Measurements from ENCODE around the gene ZNF778.

ZNF778 gene

GRCh38 chr16:89278441-89279240 lies 61.1 kb downstream of the ZNF778 start:
- no peak for DNase-seq

- DNase-seq: no peak
Measured at GRCh38 chr16:89279666-89280481, 62.4 kb downstream of the ZNF778 start.

GRCh38 chr16:89280546-89281188 lies 63.2 kb downstream of the ZNF778 start:
- no peak for DNase-seq

- DNase-seq: no peak
Measured at GRCh38 chr16:89281189-89281577, 63.7 kb downstream of the ZNF778 start.

- DNase-seq: no peak
Measured at GRCh38 chr16:89281829-89282228, 64.3 kb downstream of the ZNF778 start.

GRCh38 chr16:89282523-89282922 lies 65.0 kb downstream of the ZNF778 start:
- DNase-seq: no peak

GRCh38 chr16:89283449-89283848 lies 65.9 kb downstream of the ZNF778 start:
- no peak for DNase-seq

GRCh38 chr16:89285381-89285780 lies 67.9 kb downstream of the ZNF778 start:
- no peak for DNase-seq

GRCh38 chr16:89286096-89286495 lies 68.6 kb downstream of the ZNF778 start:
- no peak for DNase-seq
